Ascending aorta (tissue), 2 donors: ENCODE results near the gene MDH2. TPM values are rescaled to one million over a fixed set of nuclear protein-coding genes. Genes with fewer than 3 reads are reported as not detected.
"Not testable (repeated sequence)": the region's sequence is repeated elsewhere in the genome, so short reads cannot be mapped to it uniquely, and the experiment has no call there.

Source experiments
- DNase-seq, 2 donors: peaks; one replicate each; pipeline ENCODE4 v3.0.0-alpha.2; 2019; ENCODE audit warnings: low spot score in 2 of 2
- H3K27ac ChIP-seq, 2 donors: fragments of 200-600 bp; sonication (generic); one replicate each; pipeline ENCODE4 v1.5.1; 2016 to 2017; ENCODE audit warnings: mild to moderate bottlenecking in 1 of 2
- H3K27me3 ChIP-seq: fragments of 200-600 bp; sonication (generic); one replicate; pipeline ENCODE4 v1.5.1; 2017
- H3K36me3 ChIP-seq, 2 donors: fragments of 200-600 bp; sonication (generic); one replicate each; pipeline ENCODE4 v1.5.1; 2016
- H3K4me1 ChIP-seq, 2 donors: fragments of 200-600 bp; sonication (generic); one replicate each; pipeline ENCODE4 v1.5.1; 2016 to 2017; ENCODE audit warnings: mild to moderate bottlenecking in 1 of 2
- H3K4me3 ChIP-seq, 2 donors: fragments of 200-600 bp; sonication (generic); one replicate each; pipeline ENCODE4 v1.5.1; 2016 to 2017; ENCODE audit warnings: mild to moderate bottlenecking in 1 of 2
- H3K9me3 ChIP-seq, 2 donors: fragments of 200-600 bp; sonication (generic); one replicate each; pipeline ENCODE4 v1.5.1; 2016
- intact Hi-C: fragments of 100-400 bp; cut with DNase I; formaldehyde crosslinking; loops from one replicate; pipeline ENCODE4 v1.15.1; 2023
- total RNA-seq: library from RNA; depleted of rRNA; stranded (reverse); fragments of >200 nt; gene quantifications from one replicate; pipeline ENCODE4 v1.1.0, GENCODE V29; 2016
- TF ChIP-seq, protein P1 (sequence below), 3 experiments: fragments of 200-600 bp in 2 of 3; fragments of 450-650 bp in 1 of 3; sonication (generic) in 2 of 3; IDR thresholded peaks; one replicate each; pipeline ENCODE4 v1.5.1; 2016 to 2019; ENCODE audit warnings: antibody characterized with exemption in 3 of 3, mild to moderate bottlenecking in 1 of 3, moderate library complexity in 1 of 3

Gene MDH2
- total RNA-seq, 1 donor from 2014 or later, result 63.5 TPM

GRCh38 chr7:76008156-76008687 lies 39.7 kb upstream of the MDH2 start:
- Histone ChIP-seq H3K9me3 (no peaks in the 10 kb centered on the region), H3K4me3 (no peak overlapping the region), H3K27ac (no peak overlapping the region), H3K27me3 (no peaks in the 10 kb centered on the region), H3K4me1 (peaks cover 4 to 14% of the 10 kb centered on the region in 2 donors), H3K36me3 (peaks cover 0 to 13% of the 10 kb centered on the region in 2 donors)
- no peak for DNase-seq
- TF ChIP-seq, protein P1, sequence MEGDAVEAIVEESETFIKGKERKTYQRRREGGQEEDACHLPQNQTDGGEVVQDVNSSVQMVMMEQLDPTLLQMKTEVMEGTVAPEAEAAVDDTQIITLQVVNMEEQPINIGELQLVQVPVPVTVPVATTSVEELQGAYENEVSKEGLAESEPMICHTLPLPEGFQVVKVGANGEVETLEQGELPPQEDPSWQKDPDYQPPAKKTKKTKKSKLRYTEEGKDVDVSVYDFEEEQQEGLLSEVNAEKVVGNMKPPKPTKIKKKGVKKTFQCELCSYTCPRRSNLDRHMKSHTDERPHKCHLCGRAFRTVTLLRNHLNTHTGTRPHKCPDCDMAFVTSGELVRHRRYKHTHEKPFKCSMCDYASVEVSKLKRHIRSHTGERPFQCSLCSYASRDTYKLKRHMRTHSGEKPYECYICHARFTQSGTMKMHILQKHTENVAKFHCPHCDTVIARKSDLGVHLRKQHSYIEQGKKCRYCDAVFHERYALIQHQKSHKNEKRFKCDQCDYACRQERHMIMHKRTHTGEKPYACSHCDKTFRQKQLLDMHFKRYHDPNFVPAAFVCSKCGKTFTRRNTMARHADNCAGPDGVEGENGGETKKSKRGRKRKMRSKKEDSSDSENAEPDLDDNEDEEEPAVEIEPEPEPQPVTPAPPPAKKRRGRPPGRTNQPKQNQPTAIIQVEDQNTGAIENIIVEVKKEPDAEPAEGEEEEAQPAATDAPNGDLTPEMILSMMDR (IDR thresholded peaks at IDR 0.05), result no peak
- intact Hi-C loops, result no loop called here

- no peak for DNase-seq
- Histone ChIP-seq H3K9me3 (no peaks in the 10 kb centered on the region), H3K4me1 (peaks cover 4 to 14% of the 10 kb centered on the region in 2 donors), H3K36me3 (no peaks in the 10 kb centered on the region), H3K4me3 (no peak overlapping the region), H3K27ac (peak overlapping the region; percentile 75 to 80), H3K27me3 (no peaks in the 10 kb centered on the region)
- TF ChIP-seq, protein P1 (IDR thresholded peaks at IDR 0.05), result no peak
- intact Hi-C loops, result loop anchor here (5.0 kb wide), 1 partner anchor 93 kb away; the partner anchor contains the start of gene POR
Observed at GRCh38 chr7:76009672-76010600, 38.0 kb upstream of the MDH2 start.

GRCh38 chr7:76011442-76011861 lies 36.5 kb upstream of the MDH2 start:
- TF ChIP-seq, protein P1 (IDR thresholded peaks at IDR 0.05), result no peak
- no peaks in the 10 kb centered on the region for H3K9me3 ChIP-seq
- peaks cover 4 to 14% of the 10 kb centered on the region in 2 donors for H3K4me1 ChIP-seq
- peak in 1 of 2 donors; percentile 72 for DNase-seq
- H3K4me3 ChIP-seq, result peak overlapping the region; percentile 8 to 18
- H3K27me3 ChIP-seq, result no peaks in the 10 kb centered on the region
- intact Hi-C loops, result loop anchor here (5.0 kb wide), 1 partner anchor 94 kb away; the partner anchor contains the start of gene POR
- H3K27ac ChIP-seq, result peak overlapping the region; percentile 75 to 80
- no peaks in the 10 kb centered on the region for H3K36me3 ChIP-seq

GRCh38 chr7:76016191-76016947 lies 31.5 kb upstream of the MDH2 start:
- H3K36me3 ChIP-seq, result peaks cover under 1 to 1% of the 10 kb centered on the region in 2 donors
- no peaks in the 10 kb centered on the region for H3K27me3 ChIP-seq
- intact Hi-C loops, result no loop called here
- no peaks in the 10 kb centered on the region for H3K9me3 ChIP-seq
- H3K4me1 ChIP-seq, result peaks cover 0 to 4% of the 10 kb centered on the region in 2 donors
- TF ChIP-seq, protein P1 (IDR thresholded peaks at IDR 0.05), result no peak
- DNase-seq, result no peak
- no peak overlapping the region for H3K4me3 ChIP-seq
- H3K27ac ChIP-seq, result no peak overlapping the region

GRCh38 chr7:76018520-76018919 lies 29.4 kb upstream of the MDH2 start:
- H3K36me3 ChIP-seq, result peaks cover 6 to 13% of the 10 kb centered on the region in 2 donors
- DNase-seq, H3K4me3 ChIP-seq, H3K27ac ChIP-seq, H3K4me1 ChIP-seq, H3K9me3 ChIP-seq, intact Hi-C loops, H3K27me3 ChIP-seq: not testable (repeated sequence)
